Raji (cell line): ENCODE data around the gene TRIP10.

Source experiments
- POLR2A ChIP-seq: IDR thresholded peaks from 2 replicates; pipeline ENCODE4 v1.6.1; 2011; ENCODE audit warnings: low read depth, low read length, control low read depth; ENCODE audit not compliant: insufficient read depth

TRIP10 gene

GRCh38 chr19:6777434-6777833 lies 38.0 kb downstream of the TRIP10 start:
- TF ChIP-seq POLR2A: no peak

- TF ChIP-seq POLR2A: no peak
These were observed 38.9 kb downstream of the TRIP10 start for GRCh38 chr19:6778386-6778785.

GRCh38 chr19:6779206-6779605 lies 39.7 kb downstream of the TRIP10 start:
- no peak for TF ChIP-seq POLR2A

- TF ChIP-seq POLR2A: no peak
These were observed 47.9 kb downstream of the TRIP10 start for GRCh38 chr19:6787393-6787792.

- TF ChIP-seq POLR2A: no peak
These were observed 49.4 kb downstream of the TRIP10 start for GRCh38 chr19:6788896-6789295.

GRCh38 chr19:6790194-6791128 lies 51.0 kb downstream of the TRIP10 start:
- no peak for TF ChIP-seq POLR2A

GRCh38 chr19:6791237-6791636 lies 51.8 kb downstream of the TRIP10 start:
- no peak for TF ChIP-seq POLR2A

GRCh38 chr19:6793411-6793810 lies 53.9 kb downstream of the TRIP10 start:
- TF ChIP-seq POLR2A: no peak

GRCh38 chr19:6793973-6794372 lies 54.5 kb downstream of the TRIP10 start:
- TF ChIP-seq POLR2A: no peak

GRCh38 chr19:6794686-6795431 lies 55.4 kb downstream of the TRIP10 start:
- no peak for TF ChIP-seq POLR2A

- no peak for TF ChIP-seq POLR2A
These were observed 56.8 kb downstream of the TRIP10 start for GRCh38 chr19:6796278-6796677.

- no peak for TF ChIP-seq POLR2A
These were observed 58.2 kb downstream of the TRIP10 start for GRCh38 chr19:6797646-6798045.

- TF ChIP-seq POLR2A: no peak
These were observed 61.6 kb downstream of the TRIP10 start for GRCh38 chr19:6800991-6801484.
